Brain microvascular endothelial cell (primary cell): ENCODE data around the gene AKAP13.

ENCODE experiments used
- DNase-seq: peaks from one replicate; pipeline ENCODE4 v3.0.0-alpha.2; 2020
- H3K27ac ChIP-seq: fragments of 250-450 bp; sonication (Bioruptor Pico); 2 replicates; pipeline ENCODE4 v1.5.1; 2020; ENCODE audit warnings: mild to moderate bottlenecking, moderate library complexity
- H3K27me3 ChIP-seq: fragments of 250-450 bp; sonication (Bioruptor Pico); replicated peaks from 2 replicates; pipeline ENCODE4 v1.5.1; 2020; ENCODE audit warnings: mild to moderate bottlenecking
- H3K36me3 ChIP-seq: fragments of 250-450 bp; sonication (Bioruptor Pico); replicated peaks from 2 replicates; pipeline ENCODE4 v1.5.1; 2020; ENCODE audit warnings: mild to moderate bottlenecking
- H3K4me3 ChIP-seq: 2 replicates; pipeline ENCODE4 v1.5.1; 2011; ENCODE audit warnings: low read depth, mild to moderate bottlenecking, control low read depth, low read length, moderate library complexity
- CTCF ChIP-seq: IDR thresholded peaks from 2 replicates; pipeline ENCODE4 v1.5.1; 2011; ENCODE audit warnings: low read depth, mild to moderate bottlenecking, moderate library complexity, low read length, control low read depth, inconsistent platforms; ENCODE audit errors: missing control alignments
- in situ Hi-C: cut with HindIII; loops from 2 replicates; pipeline ENCODE4 v1.10.0; 2017; ENCODE audit warnings: low sequenced_read_pairs, low pct_ligation_motif_present

AKAP13 gene

GRCh38 chr15:85754989-85755388 is 374.6 kb downstream of the AKAP13 start:
- TF ChIP-seq CTCF, result no peak
- DNase-seq, result no peak
- in situ Hi-C loops, result no loop called here
- Histone ChIP-seq H3K4me3 (no peak overlapping the region), H3K36me3 (no peaks in the 10 kb centered on the region), H3K27ac (no peak overlapping the region), H3K27me3 (no peaks in the 10 kb centered on the region)

GRCh38 chr15:85755471-85755870 is 375.1 kb downstream of the AKAP13 start:
- TF ChIP-seq CTCF, result no peak
- DNase-seq, result no peak
- no peaks in the 10 kb centered on the region for H3K36me3 ChIP-seq
- no peak overlapping the region for H3K4me3 ChIP-seq
- in situ Hi-C loops, result no loop called here
- H3K27ac ChIP-seq, result no peak overlapping the region
- no peaks in the 10 kb centered on the region for H3K27me3 ChIP-seq

- DNase-seq, result no peak
- no peak for TF ChIP-seq CTCF
- Histone ChIP-seq H3K4me3 (no peak overlapping the region), H3K27ac (no peak overlapping the region), H3K27me3 (no peaks in the 10 kb centered on the region), H3K36me3 (no peaks in the 10 kb centered on the region)
- in situ Hi-C loops, result no loop called here
These were observed 375.5 kb downstream of the AKAP13 start for GRCh38 chr15:85755942-85756341.

DNA sequence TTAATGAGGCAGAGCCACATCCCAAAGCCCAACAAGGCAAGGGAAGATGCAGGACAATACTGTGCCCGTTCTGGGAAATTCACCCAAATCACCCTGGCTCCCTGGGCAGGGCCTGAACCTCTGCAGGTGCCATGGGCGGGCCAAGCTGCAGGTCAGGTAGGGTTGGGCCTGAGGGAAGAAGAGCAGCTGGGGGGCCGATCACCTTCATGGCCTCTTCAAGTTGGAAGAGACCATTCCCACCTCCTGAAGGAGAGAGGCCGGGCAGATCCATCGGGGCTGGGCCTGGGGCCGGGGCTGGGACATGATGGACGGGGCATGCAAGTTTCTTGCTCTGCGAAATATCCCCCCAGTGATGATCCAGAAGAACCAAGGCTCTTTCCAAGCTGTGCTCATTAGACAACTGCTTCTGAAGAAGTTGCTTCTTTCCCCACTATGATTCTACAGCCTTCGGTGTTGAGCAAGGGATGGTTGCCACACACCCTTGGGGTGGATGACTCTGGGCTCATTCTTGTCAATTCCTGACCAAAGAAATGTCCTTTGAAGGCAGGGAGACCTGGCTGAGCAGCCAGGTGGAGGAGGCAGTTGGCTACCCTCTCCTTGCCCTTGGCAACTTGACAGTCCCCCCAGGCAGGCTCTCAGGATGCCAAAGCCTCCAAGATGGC is 376.1 kb downstream of the AKAP13 start:
- Histone ChIP-seq H3K27me3 (no peaks in the 10 kb centered on the region), H3K36me3 (no peaks in the 10 kb centered on the region), H3K27ac (no peak overlapping the region), H3K4me3 (no peak overlapping the region)
- TF ChIP-seq CTCF, result no peak
- in situ Hi-C loops, result no loop called here
- no peak for DNase-seq

DNA sequence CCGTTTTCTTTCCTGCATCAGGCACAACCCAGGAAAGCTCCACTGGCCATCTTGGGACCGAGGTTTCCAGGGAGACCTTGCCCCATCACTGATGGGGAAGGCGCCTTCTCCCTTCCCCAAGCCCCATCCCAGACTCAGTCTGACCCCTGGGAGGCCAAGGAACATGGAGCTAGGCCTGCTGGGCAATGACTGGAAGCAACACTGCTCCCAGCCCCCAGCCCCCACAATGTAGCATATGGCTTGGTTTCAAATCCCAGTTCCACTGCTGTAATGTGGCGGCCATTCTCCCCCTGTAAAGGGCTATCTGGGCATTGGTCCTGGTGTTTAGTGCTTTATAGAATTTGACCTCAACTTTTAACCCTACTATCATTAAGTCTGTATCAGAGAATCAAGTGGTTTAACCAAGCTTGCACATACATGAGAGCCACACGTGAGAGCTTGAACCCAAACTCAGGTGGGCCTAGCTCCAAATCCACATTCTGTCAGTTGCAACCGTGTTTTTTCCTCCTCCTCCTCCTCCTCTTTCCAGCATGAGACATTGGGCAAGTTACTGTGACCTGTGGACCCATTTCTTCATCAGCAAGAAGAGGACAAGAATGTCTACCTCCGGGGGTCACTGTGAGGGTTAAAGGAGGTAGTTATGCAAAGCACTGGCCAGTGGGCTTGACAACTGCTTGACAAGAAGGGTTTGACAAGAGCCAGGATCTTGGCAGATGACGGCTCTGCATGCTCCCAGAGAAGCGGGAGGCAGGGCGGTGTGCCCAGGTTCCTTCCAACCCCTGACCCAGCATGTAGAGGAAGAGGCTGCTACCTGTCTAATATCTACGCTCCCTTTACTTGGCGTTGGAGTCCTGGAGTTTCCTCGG is 376.9 kb downstream of the AKAP13 start:
- H3K4me3 ChIP-seq, result no peak overlapping the region
- in situ Hi-C loops, result no loop called here
- no peak for DNase-seq
- no peaks in the 10 kb centered on the region for H3K36me3 ChIP-seq
- no peak for TF ChIP-seq CTCF
- H3K27me3 ChIP-seq, result no peaks in the 10 kb centered on the region
- no peak overlapping the region for H3K27ac ChIP-seq
